ENCODE data around the gene NFIA.

The NFIA gene

DNA sequence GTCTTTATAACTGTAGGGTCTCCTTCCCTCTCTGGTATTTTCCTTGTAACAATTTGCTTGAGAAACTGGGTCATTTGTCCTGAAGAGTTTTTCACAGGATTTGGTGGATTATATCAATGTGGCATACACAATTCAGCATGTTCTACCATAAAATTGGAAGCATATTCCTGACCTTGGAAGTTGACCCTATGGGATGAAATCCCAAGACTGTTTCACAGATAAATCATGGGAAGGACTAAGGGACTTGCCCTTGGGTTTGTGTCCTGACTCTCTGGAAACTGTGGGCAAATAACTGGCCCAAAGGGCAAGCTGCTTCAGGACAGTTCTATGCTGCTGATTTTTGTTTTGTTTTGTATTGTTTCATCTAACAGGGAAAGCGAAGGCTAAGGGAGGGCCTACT lies 387.0 kb downstream of the NFIA start:
- no peak for DNase-seq (ENCODE audit: extremely low read depth in 1 of 2, low read depth in 1 of 2)

DNA sequence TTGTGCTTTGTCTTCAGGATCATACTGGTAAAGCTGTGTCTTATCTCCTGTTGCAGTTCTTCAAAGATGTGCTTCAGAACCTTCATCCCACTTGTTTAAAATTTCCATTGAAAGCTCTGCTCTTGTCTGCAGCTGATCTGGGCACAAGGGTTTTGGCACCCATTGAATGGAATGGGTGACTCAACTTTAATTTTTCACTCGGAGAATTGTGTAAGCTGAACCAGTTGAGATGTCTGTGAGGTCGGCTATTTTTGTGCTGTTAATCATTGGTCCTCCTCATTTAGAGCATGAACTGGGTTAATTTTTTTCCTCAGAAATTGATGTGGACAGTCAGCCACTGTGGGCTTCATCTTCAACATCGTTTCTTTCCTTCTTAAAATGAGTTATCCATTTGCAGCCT lies 390.5 kb downstream of the NFIA start:
- no peak for DNase-seq (ENCODE audit: extremely low read depth in 1 of 2, low read depth in 1 of 2)

- DNase-seq (ENCODE audit: extremely low read depth in 1 of 2, low read depth in 1 of 2): no peak
These were observed 392.0 kb downstream of the NFIA start for GRCh38 chr1:61474269-61474817.

DNA sequence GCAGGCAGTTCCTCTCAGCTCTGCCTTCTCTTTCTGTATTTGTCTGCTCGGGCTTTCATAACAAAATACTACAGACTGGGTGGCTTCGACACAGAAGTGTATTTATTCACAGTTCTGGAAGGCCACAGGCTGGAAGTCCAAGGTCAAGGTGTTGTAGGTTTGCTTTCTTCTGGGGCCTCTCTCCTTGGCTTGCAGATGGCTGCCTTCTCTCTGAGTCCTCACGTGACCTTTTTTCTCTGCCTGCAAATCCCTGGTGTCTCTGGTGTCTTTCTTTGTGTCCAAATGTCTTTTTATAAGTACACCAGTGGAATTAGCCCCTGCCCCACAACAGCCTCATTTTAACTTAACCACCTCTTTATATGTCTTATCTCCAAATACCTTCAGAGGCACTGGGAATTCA lies 392.6 kb downstream of the NFIA start:
- no peak for DNase-seq (ENCODE audit: extremely low read depth in 1 of 2, low read depth in 1 of 2)

GRCh38 chr1:61477301-61477700 lies 394.9 kb downstream of the NFIA start:
- no peak for DNase-seq (ENCODE audit: extremely low read depth in 1 of 2, low read depth in 1 of 2)

DNA sequence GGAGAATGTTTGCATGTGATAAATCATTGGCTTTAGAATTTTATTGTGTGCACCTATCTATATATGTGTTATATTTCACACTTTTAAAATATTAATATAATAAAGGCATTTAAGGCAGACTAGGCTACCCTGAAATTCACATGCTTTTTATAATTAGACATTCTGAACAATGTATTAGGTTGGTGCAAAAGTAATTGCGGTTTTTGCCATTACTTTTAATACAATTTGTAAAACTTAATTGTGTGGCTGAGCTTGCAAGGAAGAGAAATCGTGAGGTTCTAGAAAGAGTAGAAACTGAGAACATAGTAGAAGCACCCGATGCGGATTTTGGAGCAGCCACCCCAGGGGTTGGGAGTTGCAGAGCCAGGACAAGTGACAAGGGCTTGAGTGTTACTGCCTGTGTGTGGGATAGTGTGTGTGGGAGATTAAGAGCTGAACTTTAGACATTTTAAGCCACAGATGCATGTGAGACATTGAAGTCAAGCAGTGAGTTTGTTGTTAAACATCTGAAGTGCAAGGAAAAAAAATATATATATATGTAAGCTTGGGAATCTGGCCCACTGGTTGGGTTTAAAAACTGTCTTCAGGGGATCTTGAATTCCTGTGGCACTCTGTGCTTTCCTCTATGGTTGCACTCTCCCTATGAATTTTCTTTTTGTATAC lies 398.0 kb downstream of the NFIA start:
- DNase-seq (ENCODE audit: extremely low read depth in 1 of 2, low read depth in 1 of 2): no peak

GRCh38 chr1:61481315-61481715 lies 399.0 kb downstream of the NFIA start:
- DNase-seq (ENCODE audit: extremely low read depth in 1 of 2, low read depth in 1 of 2): no peak

GRCh38 chr1:61482170-61482734 lies 399.9 kb downstream of the NFIA start:
- no peak for DNase-seq (ENCODE audit: extremely low read depth in 1 of 2, low read depth in 1 of 2)

DNA sequence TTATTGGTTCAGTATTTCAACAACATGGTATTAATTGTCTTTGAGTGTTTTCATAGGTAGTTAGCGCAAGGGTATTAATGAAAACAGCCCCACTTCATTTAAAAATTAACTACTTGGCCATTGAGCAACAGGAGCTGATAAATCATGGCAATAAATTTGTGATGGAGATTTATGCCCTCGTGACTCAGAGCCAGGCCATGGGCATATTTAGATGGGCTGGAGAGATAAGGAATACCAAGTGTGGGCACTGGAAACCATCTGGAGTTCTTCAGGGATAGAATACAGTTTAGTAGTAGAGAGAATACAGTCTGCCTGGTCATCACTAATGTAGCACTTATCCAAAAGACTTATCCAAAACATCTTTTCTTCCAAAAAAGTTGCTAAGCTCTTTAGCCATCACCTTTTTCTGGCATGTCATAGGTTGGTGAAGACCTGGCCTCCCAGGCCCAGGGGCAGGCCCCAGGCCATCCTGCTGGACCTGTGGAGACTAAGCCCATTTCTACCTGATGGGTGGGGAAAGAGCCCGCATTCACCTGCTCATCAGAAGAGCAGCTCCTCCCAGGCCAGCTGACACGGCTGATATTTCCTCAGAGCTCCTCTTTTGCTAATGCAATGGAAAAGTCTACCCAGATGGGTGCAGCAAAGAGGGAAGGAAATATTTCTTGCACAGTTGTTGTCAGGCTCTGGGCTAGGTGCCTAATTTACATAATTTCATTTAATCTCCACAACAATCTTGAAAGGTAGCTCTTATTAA lies 404.6 kb downstream of the NFIA start:
- DNase-seq (ENCODE audit: extremely low read depth in 1 of 2, low read depth in 1 of 2): no peak

DNA sequence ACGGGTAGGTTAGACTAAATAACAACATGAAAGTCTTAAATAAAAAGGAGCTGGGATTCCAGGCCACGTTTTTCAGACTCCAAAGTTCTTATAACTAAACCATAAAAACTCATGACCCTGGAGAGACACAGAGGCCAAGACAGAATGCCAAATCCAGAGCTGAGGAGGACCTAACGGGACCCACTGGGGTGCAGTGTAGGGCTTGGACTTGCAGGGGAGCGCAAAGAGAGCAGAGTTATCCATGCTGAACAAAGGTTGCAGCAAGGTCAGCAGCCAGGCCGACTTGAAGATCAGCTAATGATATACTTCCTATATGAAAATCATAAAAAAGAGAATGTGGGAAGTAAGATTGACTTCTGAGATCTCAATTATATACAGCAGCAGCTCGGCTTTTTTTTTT lies 405.4 kb downstream of the NFIA start:
- no peak for DNase-seq (ENCODE audit: extremely low read depth in 1 of 2, low read depth in 1 of 2)

DNA sequence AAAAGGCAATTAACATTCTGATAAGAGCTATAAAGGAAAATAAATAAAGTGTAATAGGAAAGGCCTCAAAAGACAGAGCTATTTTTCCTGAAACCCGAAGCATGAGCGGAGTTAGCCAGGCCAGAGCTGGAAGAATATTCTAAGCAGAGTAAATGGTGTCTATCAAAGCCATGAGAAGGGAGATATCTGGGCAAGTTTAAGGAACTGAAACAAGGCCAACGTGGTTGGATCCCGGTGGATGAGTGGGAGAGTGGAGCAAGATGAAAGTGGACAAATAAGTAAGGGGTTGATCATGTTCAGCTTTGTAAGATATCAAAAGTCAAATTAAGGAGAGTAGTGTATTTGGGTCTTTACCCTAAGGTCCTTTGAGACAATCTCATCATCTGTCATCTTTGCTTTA lies 408.6 kb downstream of the NFIA start:
- no peak for DNase-seq (ENCODE audit: extremely low read depth in 1 of 2, low read depth in 1 of 2)

- no peak for DNase-seq (ENCODE audit: extremely low read depth in 1 of 2, low read depth in 1 of 2)
These were observed 409.1 kb downstream of the NFIA start for GRCh38 chr1:61491497-61491896.

DNA sequence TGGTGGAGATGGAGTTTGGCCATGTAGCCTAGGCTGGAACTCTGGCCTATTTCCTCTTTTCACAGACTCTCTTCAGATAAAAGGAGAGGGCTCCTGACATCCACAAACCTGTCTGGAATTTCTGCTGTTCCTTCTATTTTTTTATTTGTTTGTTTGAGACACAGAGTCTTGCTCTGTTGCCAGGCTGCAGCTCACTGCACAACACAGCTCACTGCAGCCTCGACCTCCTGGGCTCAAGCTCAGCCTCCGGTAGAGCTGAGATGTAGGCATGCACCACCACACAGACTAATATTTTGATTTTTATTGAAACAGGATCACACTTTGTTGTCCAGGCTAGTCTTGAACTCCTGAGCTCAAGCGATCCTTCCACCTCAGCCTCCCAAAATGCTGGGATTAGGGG lies 411.6 kb downstream of the NFIA start:
- no peak for DNase-seq (ENCODE audit: extremely low read depth in 1 of 2, low read depth in 1 of 2)

DNA sequence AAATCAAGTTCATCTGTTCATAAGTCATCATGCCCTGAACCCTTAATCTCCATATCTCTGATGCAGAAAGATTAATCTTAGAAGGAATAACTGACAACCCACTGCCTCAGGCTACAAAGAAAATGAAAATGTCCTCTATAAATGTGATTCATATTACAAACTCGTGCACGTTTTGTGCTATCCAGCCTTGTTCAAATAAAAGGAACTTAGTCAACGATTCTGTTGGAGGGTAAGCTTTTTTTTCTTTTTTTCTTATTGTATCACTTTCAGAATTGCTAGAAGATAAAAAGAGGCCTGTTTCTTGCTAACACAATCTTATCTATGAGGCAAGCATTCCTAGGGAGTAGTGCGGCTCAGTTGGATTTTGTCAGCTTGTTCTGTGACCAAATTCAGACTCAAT lies 414.1 kb downstream of the NFIA start:
- no peak for DNase-seq (ENCODE audit: extremely low read depth in 1 of 2, low read depth in 1 of 2)

DNA sequence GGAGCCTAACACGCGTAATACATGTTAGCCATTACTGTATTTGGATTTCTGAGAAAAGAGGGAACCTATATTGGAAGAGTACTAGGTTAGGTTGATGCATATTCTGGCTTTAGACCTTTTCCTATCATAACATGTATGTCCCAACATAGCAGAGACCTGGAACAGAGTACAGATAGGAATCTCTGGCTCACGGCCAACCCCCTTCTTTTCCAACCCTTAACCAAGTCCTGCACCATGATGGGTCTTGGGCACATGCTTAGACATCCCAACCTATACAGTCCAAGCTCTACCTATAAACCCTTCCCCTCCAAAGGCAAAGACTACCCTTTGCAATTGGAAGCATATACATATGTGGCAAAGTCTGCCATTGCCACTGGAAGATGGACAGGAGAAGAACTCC lies 414.7 kb downstream of the NFIA start:
- DNase-seq (ENCODE audit: extremely low read depth in 1 of 2, low read depth in 1 of 2): no peak

GRCh38 chr1:61498342-61498741 lies 416.0 kb downstream of the NFIA start:
- DNase-seq (ENCODE audit: extremely low read depth in 1 of 2, low read depth in 1 of 2): no peak

DNA sequence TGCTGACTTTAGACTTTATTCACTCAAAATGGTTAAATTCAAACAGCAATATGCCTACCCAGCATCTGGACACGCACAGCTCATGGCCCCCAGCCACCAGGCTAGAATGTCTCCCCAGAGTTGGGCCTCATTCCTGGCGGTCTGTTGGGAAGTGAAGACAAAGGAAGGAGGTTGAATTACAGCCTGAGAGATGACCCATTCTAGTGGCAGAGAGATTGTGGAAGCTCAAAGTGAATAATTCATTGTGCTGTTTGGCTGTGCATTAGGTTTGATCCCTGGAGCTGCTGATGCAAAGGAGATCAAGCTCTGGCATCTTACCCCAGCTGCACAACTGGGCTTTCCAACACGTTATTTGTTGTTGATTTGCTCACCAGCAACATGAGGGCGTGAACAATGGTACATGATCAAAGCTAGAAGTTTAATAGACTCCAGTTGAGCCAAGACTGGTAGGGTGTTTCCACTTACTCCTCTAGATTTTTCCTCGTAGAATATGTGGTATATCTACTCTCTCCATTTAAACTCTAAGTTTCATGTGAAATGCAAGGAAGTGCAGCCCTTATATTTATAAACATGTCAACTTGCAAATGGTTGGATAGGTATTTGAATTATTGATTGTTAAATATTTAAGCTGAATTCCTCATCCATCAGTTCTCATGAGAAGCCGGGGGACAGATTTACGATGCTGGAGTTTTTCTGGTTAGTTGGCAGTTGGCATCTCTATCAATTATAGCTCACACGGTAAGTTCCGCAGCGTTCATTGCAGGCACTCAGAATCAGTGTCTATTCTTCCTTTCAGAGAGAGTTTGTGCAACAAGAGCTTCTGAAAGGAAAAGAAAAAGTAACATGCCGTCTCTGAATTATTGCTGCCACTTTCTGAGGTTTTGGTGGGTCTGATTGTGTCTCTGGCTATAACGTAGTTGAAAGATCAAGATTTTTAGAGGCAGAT lies 419.9 kb downstream of the NFIA start:
- DNase-seq (ENCODE audit: extremely low read depth in 1 of 2, low read depth in 1 of 2): no peak

DNA sequence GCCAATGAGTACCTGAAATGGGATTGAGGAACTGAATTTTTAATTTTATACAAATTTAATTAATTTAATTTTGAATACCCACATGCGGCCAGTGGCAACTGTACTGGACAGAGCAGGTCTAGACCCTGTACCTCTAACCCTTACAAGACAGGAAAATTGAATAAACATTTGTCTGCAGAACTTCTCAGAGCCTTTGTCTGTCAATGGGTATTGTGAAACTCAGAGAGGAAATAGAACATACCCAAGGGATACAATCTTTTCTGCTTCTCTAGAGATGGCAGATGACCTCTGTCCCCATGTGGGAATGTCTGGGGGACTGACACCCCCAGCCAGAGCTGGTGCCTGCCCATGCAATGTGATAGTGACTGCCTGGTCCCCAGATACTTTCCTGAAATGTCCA lies 421.9 kb downstream of the NFIA start:
- DNase-seq (ENCODE audit: extremely low read depth in 1 of 2, low read depth in 1 of 2): no peak

DNA sequence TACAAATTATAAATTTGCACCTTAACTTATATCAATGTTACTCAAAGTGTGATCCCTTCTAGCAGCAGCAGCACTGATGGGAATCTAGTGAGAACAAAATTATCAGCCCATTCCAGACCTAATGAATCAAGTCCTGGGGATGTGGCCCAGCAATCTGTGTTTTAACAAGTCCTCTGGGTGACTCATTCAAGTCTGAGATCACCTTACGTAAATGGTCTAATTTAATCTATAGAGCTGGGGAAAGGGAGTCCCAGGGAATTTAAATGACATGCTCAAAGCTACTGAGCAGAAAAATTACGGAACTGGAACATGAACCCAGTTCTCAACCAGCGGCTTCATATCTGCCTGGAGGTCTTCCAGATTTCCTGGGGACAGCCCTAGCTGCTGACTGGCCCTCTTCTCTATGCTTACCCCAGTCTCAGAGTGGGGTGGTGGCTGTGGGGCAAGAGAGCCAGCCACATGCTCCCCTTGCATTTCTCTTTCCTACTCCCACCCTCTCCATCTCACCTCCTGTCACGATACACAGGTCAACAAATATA lies 422.6 kb downstream of the NFIA start:
- DNase-seq (ENCODE audit: extremely low read depth in 1 of 2, low read depth in 1 of 2): no peak

GRCh38 chr1:61506236-61506635 lies 423.9 kb downstream of the NFIA start:
- DNase-seq (ENCODE audit: extremely low read depth in 1 of 2, low read depth in 1 of 2): no peak
